Right lobe of liver (tissue), 4 donors: ENCODE results near the gene NKX2-8.

Experiments used
- CTCF ChIP-seq, 4 donors: fragments of 200-600 bp in 3 of 4; fragments of 450-650 bp in 1 of 4; IDR thresholded peaks; one replicate each; pipeline versions ENCODE4 v1.5.1 to v1.8.0; 2016 to 2022; ENCODE audit warnings: antibody characterized with exemption in 4 of 4, mild to moderate bottlenecking in 2 of 4
- POLR2A ChIP-seq: fragments of 450-650 bp; IDR thresholded peaks from one replicate; pipeline ENCODE4 v1.6.1; 2017; ENCODE audit warnings: antibody characterized with exemption, mild to moderate bottlenecking
- donor health status: DM: no; HTN: no; CAD: no.
- donor health status: DM: no; HTN: no; CAD: no.
- donor health status: DM: no; HTN: yes; CAD: no.

DNA sequence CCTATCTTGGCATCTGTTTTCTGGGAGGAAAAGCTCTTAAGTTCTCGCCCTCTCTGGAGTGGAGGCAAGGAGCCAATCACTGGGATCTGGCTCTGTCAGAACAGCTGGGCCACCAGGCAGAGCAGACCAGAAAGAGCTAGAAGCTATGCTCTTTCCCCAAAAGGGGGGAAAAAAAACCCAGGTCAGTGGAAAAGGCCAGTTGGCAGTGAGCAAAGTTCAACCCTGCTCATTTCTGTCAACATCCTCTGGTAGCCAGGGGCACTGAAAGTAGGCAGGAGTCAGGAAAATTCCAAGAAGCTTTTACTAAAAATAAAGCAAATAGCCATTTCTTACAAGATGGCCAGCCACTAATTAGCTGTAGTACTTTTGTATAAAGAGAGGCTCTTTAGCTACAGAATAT is 42.6 kb upstream of the NKX2-8 start:
- no peak for TF ChIP-seq CTCF (IDR thresholded peaks at IDR 0.05)
- TF ChIP-seq POLR2A, result no peak
